Cardiac muscle cell (in vitro differentiated cells and primary cell): ENCODE measurements around the gene RAP1GDS1. TPM values are rescaled to one million over a fixed set of nuclear protein-coding genes. Genes with fewer than 3 reads are reported as not detected.
A peak's percentile ranks its signal among the peaks of the same experiment; 100 is the strongest.

Source experiments
- DNase-seq, 2 donors: peaks; one replicate each; pipeline versions ENCODE4 v3.0.0 to v3.0.0-alpha.2; 2010 to 2017; ENCODE audit warnings: low read depth in 1 of 2, low spot score in 1 of 2
- H3K27ac ChIP-seq: fragments of 200-600 bp; sonication (generic); 2 replicates; pipeline ENCODE4 v1.5.1; 2016
- H3K27me3 ChIP-seq: fragments of 200-600 bp; sonication (generic); 2 replicates; pipeline ENCODE4 v1.6.0; 2016; ENCODE audit warnings: control low read depth
- H3K36me3 ChIP-seq: fragments of 200-600 bp; sonication (generic); 2 replicates; pipeline ENCODE4 v1.5.1; 2016; ENCODE audit warnings: control low read depth
- H3K4me1 ChIP-seq: fragments of 200-600 bp; sonication (generic); 2 replicates; pipeline ENCODE4 v1.8.1; 2017; ENCODE audit warnings: low read depth, mild to moderate bottlenecking, mixed run types
- H3K4me3 ChIP-seq: fragments of 200-600 bp; sonication (generic); 2 replicates; pipeline ENCODE4 v1.5.1; 2016; ENCODE audit warnings: mild to moderate bottlenecking
- H3K9me3 ChIP-seq: fragments of 200-600 bp; sonication (generic); 2 replicates; pipeline ENCODE4 v1.5.1; 2017; ENCODE audit warnings: low read depth, mild to moderate bottlenecking, control low read depth
- polyA plus RNA-seq: library from polyadenylated mRNA; unstranded; fragments of >200 nt; fragmentation: Nextera tagmentation; extraction: Ambion mirVana; gene quantifications from 2 replicates; pipeline ENCODE4 v1.2.1, GENCODE V29; 2016
- total RNA-seq: library from RNA; depleted of rRNA; stranded (reverse); fragments of >200 nt; gene quantifications from 2 replicates; pipeline ENCODE4 v1.2.3, GENCODE V29; 2016
- TF ChIP-seq, protein P1 (sequence below): IDR thresholded peaks from 2 replicates; pipeline ENCODE4 v1.5.1; 2012; ENCODE audit warnings: low read depth, mild to moderate bottlenecking, low read length

RAP1GDS1 gene
- total and polyA plus RNA-seq, 2 experiments from 2014 or later: 34.8 to 42.8 TPM

DNA sequence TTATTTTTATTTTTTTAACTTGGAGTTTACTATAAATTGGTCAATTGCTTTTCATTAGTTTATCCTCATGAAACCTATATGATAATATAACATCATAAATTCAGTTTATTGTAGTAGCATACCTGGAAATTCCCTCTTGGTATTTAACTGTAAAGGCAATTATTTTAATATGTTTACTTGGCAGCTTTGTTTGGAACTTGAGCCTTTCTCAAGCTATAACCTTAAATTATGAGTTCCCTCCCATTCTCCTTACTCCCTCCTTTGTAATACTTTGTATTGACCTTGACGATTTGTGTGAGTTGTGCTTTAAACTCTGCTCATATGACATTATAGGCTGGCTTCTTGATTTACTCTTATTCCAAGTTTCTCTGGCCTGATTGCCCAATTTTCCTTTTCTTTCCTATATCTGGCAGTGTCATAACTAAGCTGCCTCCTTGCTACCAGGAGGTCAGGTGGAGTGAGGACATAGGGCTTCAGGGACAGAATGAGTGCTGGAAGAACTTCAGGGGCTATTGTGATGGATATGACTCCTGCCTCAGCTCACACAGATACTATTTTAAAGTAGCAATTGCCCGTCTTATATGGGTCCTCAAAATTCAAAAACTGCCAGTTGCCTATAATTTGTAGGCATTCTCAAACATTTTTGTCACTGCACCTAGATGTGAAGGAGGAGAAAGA is 77.7 kb downstream of the RAP1GDS1 start:
- H3K4me3 ChIP-seq: no peak overlapping the region

DNA sequence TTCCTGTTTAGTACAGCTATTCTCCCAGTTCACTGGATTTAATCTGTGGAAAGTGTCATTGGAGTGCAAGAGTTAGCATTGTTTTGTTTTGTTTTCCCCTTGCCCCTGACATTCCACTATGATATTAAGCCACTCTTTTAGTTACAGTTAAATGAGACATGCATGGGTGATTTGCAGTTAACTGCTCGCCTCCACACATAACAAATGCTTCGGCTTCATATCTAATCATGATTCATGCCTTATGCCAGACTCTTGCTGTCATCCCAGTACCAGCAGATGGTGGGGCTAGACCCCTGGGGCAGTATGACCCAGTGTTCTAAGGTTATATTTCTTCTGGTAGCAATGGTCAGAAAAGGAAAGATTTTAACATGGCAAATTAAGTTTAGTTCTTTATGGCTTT is 80.1 kb downstream of the RAP1GDS1 start:
- no peak overlapping the region for H3K27ac ChIP-seq
- H3K4me3 ChIP-seq: no peak overlapping the region
- TF ChIP-seq, protein P1, sequence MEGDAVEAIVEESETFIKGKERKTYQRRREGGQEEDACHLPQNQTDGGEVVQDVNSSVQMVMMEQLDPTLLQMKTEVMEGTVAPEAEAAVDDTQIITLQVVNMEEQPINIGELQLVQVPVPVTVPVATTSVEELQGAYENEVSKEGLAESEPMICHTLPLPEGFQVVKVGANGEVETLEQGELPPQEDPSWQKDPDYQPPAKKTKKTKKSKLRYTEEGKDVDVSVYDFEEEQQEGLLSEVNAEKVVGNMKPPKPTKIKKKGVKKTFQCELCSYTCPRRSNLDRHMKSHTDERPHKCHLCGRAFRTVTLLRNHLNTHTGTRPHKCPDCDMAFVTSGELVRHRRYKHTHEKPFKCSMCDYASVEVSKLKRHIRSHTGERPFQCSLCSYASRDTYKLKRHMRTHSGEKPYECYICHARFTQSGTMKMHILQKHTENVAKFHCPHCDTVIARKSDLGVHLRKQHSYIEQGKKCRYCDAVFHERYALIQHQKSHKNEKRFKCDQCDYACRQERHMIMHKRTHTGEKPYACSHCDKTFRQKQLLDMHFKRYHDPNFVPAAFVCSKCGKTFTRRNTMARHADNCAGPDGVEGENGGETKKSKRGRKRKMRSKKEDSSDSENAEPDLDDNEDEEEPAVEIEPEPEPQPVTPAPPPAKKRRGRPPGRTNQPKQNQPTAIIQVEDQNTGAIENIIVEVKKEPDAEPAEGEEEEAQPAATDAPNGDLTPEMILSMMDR: no peak
- no peaks in the 10 kb centered on the region for H3K9me3 ChIP-seq
- peaks cover 3% of the 10 kb centered on the region for H3K36me3 ChIP-seq
- no peaks in the 10 kb centered on the region for H3K27me3 ChIP-seq
- no peaks in the 10 kb centered on the region for H3K4me1 ChIP-seq
- DNase-seq: peak in 1 of 2 donors; percentile 54

More for the DNA sequence above, 77.7 kb downstream of the RAP1GDS1 start:
- no peak for DNase-seq
- Histone ChIP-seq H3K27me3 (no peaks in the 10 kb centered on the region), H3K36me3 (peaks cover 3% of the 10 kb centered on the region), H3K4me1 (no peaks in the 10 kb centered on the region), H3K27ac (no peak overlapping the region), H3K9me3 (no peaks in the 10 kb centered on the region)
- TF ChIP-seq, protein P1: no peak

DNA sequence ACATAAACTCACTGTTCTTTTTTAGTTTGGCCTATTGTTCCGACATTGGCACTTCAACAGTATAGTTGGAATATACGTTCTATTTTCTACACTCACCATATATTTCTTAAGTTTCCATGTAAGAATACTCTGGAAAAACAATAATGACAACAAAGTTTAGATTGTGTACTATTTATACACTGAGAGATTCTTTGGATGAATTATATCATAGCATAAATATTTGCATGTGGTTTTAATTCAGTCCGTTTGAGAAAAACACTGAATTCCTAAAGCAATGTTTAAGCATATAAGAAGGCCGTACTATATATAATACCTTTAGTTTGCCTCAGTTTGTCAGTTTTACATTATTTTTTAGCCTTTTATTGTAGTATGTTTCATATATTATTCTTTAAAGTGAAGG is 82.4 kb downstream of the RAP1GDS1 start:
- Histone ChIP-seq H3K4me1 (no peaks in the 10 kb centered on the region), H3K36me3 (peaks cover 3% of the 10 kb centered on the region), H3K27ac (no peak overlapping the region), H3K9me3 (no peaks in the 10 kb centered on the region), H3K4me3 (no peak overlapping the region), H3K27me3 (no peaks in the 10 kb centered on the region)
- TF ChIP-seq, protein P1: no peak
- no peak for DNase-seq

DNA sequence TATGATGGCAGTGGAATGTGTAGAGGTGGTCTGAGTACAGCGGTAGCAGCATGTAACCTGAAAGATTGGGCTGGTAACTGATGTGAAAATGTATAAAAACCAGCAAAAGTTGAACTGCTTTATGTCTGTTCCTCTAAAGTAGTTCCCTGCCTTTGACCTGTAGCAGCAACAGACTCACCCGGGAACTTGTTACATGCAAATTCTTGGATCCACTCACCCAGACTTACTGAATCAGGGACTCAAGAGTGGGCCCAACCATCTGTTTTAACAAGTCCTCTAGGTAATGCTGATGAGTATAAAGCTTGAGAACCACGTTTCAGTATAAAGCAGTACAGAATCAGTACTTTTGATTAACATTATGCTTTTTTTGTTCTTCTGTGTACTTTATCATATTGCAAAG is 84.7 kb downstream of the RAP1GDS1 start:
- TF ChIP-seq, protein P1: no peak
- DNase-seq: peak in 1 of 2 donors; percentile 6
- no peaks in the 10 kb centered on the region for H3K4me1 ChIP-seq
- no peak overlapping the region for H3K4me3 ChIP-seq
- H3K27ac ChIP-seq: peak overlapping the region; percentile 56
- no peaks in the 10 kb centered on the region for H3K27me3 ChIP-seq
- no peaks in the 10 kb centered on the region for H3K9me3 ChIP-seq
- peaks cover 3% of the 10 kb centered on the region for H3K36me3 ChIP-seq

DNA sequence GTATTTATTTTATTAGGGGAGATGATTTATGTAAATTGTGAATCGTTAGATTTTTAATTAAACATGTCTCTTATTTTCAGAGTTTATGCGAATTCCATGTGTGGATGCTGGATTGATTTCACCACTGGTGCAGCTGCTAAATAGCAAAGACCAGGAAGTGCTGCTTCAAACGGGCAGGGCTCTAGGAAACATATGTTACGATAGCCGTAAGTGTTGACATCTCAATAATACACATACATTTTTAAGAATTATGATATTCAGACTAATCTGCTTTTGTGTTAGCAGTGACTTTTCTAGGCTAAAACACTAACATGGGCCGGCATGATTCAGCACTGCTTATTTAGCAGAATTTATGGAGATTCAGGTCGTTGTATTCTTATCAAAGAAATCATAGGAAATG is 91.2 kb downstream of the RAP1GDS1 start:
- Histone ChIP-seq H3K27me3 (no peaks in the 10 kb centered on the region), H3K9me3 (no peaks in the 10 kb centered on the region), H3K4me1 (no peaks in the 10 kb centered on the region), H3K27ac (no peak overlapping the region), H3K36me3 (no peaks in the 10 kb centered on the region), H3K4me3 (no peak overlapping the region)
- TF ChIP-seq, protein P1: no peak
- peak in 1 of 2 donors; percentile 46 for DNase-seq
